Common myeloid progenitor, CD34-positive (primary cell): Measurements from ENCODE around the gene VPS13D.

ENCODE experiments used
- CTCF ChIA-PET: fragments of 350-600 bp; sonication (Branson Sonifier 250); formaldehyde crosslinking; loops from one replicate; lab custom pipeline; 2021; ENCODE audit warnings: antibody characterized with exemption; lab: Charles Lee
- POLR2A ChIA-PET: fragments of 350-600 bp; sonication (Branson Sonifier 250); formaldehyde crosslinking; loops from one replicate; lab custom pipeline; 2021; ENCODE audit warnings: antibody characterized with exemption; lab: Charles Lee
- DNase-seq, 3 donors: peaks; one replicate each; pipeline versions ENCODE4 v3.0.0 to v3.0.0-alpha.2; 2013
- H3K27ac ChIP-seq, 2 experiments: 1 replicate in 1 of 2; 2 replicates in 1 of 2; pipeline ENCODE4 v1.7.0; 2013; ENCODE audit warnings: inconsistent platforms in 2 of 2, low read length in 2 of 2, mild to moderate bottlenecking in 2 of 2, low read depth in 1 of 2, moderate library complexity in 1 of 2; ENCODE audit not compliant: severe bottlenecking in 2 of 2, insufficient read depth in 1 of 2, poor library complexity in 1 of 2
- H3K27me3 ChIP-seq, 5 experiments: replicated peaks in 2 of 5; 1 replicate in 3 of 5; 2 replicates in 2 of 5; pipeline versions ENCODE4 v1.6.1 to v1.7.0; 2013; ENCODE audit warnings: low read length in 4 of 5, mild to moderate bottlenecking in 2 of 5, moderate library complexity in 2 of 5, inconsistent platforms in 1 of 5; ENCODE audit not compliant: insufficient read depth in 5 of 5, control insufficient read depth in 4 of 5
- H3K36me3 ChIP-seq, 4 experiments: 1 replicate in 2 of 4; 2 replicates in 2 of 4; pipeline versions ENCODE4 v1.6.1 to v1.7.0; 2013; ENCODE audit warnings: low read length in 3 of 4, control low read depth in 1 of 4, mild to moderate bottlenecking in 1 of 4; ENCODE audit not compliant: control insufficient read depth in 4 of 4, insufficient read depth in 4 of 4
- H3K4me1 ChIP-seq, 4 experiments: 1 replicate in 3 of 4; 2 replicates in 1 of 4; pipeline versions ENCODE4 v1.6.1 to v1.7.1; 2013; ENCODE audit warnings: low read length in 3 of 4, mild to moderate bottlenecking in 3 of 4, control low read depth in 1 of 4, inconsistent platforms in 1 of 4, moderate library complexity in 1 of 4; ENCODE audit not compliant: control insufficient read depth in 4 of 4, insufficient read depth in 4 of 4; ENCODE audit errors: control extremely low read depth in 1 of 4
- H3K4me3 ChIP-seq, 7 experiments: 1 replicate in 4 of 7; 2 replicates in 3 of 7; pipeline versions ENCODE4 v1.5.1 to v1.7.0; 2013; ENCODE audit warnings: mild to moderate bottlenecking in 7 of 7, low read length in 6 of 7, moderate library complexity in 6 of 7, inconsistent platforms in 2 of 7, low read depth in 2 of 7, control low read depth in 1 of 7; ENCODE audit not compliant: insufficient read depth in 4 of 7, control insufficient read depth in 1 of 7; ENCODE audit errors: extremely low read depth in 1 of 7
- H3K9me3 ChIP-seq, 5 experiments: 1 replicate in 4 of 5; 2 replicates in 1 of 5; pipeline versions ENCODE4 v1.6.1 to v1.7.1; 2013; ENCODE audit warnings: low read length in 4 of 5, mild to moderate bottlenecking in 2 of 5, inconsistent platforms in 1 of 5, low read depth in 1 of 5, moderate library complexity in 1 of 5; ENCODE audit not compliant: control insufficient read depth in 4 of 5, insufficient read depth in 2 of 5; ENCODE audit errors: control extremely low read depth in 1 of 5
- WGBS: methylation state at CpG from one replicate; pipeline ENCODE4 v1.1.5; 2013; ENCODE audit not compliant: insufficient coverage; 5-methylcytosine and 5-hydroxymethylcytosine counted together

The VPS13D gene

GRCh38 chr1:12408662-12409061 lies 178.8 kb downstream of the VPS13D start:
- Histone ChIP-seq H3K4me1 (peaks cover 0 to 8% (median 2%) of the 10 kb centered on the region in 4 experiments), H3K36me3 (peaks cover 9 to 35% (median 19%) of the 10 kb centered on the region in 4 experiments), H3K4me3 (no peak overlapping the region), H3K27me3 (no peaks in the 10 kb centered on the region), H3K27ac (no peak overlapping the region), H3K9me3 (peaks cover 0 to 12% (median 2%) of the 10 kb centered on the region in 5 experiments)
- DNase-seq, result peak in 1 of 3 donors; percentile 8
- ChIA-PET POLR2A (interaction anchor here (1.5 kb wide), 1 partner anchor 69 kb away, joined by 3 read pairs; no protein-coding TSS in a partner anchor), CTCF (interaction anchor here (1.0 to 1.5 kb wide), 4 partner anchors 19 to 211 kb away, joined by 3 to 4 read pairs (median 4); no protein-coding TSS in a partner anchor)
- WGBS, result no CpG with 5 or more reads among the region's 1 CpG

- CTCF ChIA-PET, result interaction anchor here (0.9 to 1.4 kb wide), 2 partner anchors 10 to 182 kb away, joined by 3 read pairs; no protein-coding TSS in a partner anchor
- Histone ChIP-seq H3K36me3 (peaks cover 5 to 29% (median 13%) of the 10 kb centered on the region in 4 experiments), H3K4me1 (peaks cover 0 to 8% (median 2%) of the 10 kb centered on the region in 4 experiments), H3K4me3 (no peak overlapping the region), H3K27me3 (no peaks in the 10 kb centered on the region), H3K9me3 (peaks cover 0 to 12% (median 2%) of the 10 kb centered on the region in 5 experiments), H3K27ac (no peak overlapping the region)
- no peak for DNase-seq
- POLR2A ChIA-PET, result no interaction called here
- 100% methylated on average over 2 of the region's 2 CpGs for WGBS
Measured at GRCh38 chr1:12409681-12410080, 179.9 kb downstream of the VPS13D start.

GRCh38 chr1:12410351-12410750 lies 180.5 kb downstream of the VPS13D start:
- ChIA-PET POLR2A (no interaction called here), CTCF (interaction anchor here (1.2 to 1.4 kb wide), 2 partner anchors 9 to 249 kb away, joined by 3 to 4 read pairs; no protein-coding TSS in a partner anchor)

GRCh38 chr1:12411098-12411497 lies 181.3 kb downstream of the VPS13D start:
- Histone ChIP-seq H3K27ac (no peak overlapping the region), H3K9me3 (peaks cover 0 to 12% (median 2%) of the 10 kb centered on the region in 5 experiments), H3K36me3 (peaks cover 4 to 22% (median 14%) of the 10 kb centered on the region in 4 experiments), H3K4me1 (no peaks in the 10 kb centered on the region), H3K4me3 (no peak overlapping the region), H3K27me3 (no peaks in the 10 kb centered on the region)
- WGBS, result no CpG with 5 or more reads among the region's 3 CpGs
- CTCF ChIA-PET, result interaction anchor here (0.8 to 1.4 kb wide), 3 partner anchors 8 to 248 kb away, joined by 3 to 4 read pairs (median 3); no protein-coding TSS in a partner anchor
- POLR2A ChIA-PET, result interaction anchor here (0.6 kb wide), 1 partner anchor 28 kb away, joined by 3 read pairs; no protein-coding TSS in a partner anchor
- no peak for DNase-seq

More at GRCh38 chr1:12410351-12410750, 180.5 kb downstream of the VPS13D start:
- H3K27ac ChIP-seq, result no peak overlapping the region
- no peak for DNase-seq
- H3K4me3 ChIP-seq, result no peak overlapping the region
- H3K27me3 ChIP-seq, result no peaks in the 10 kb centered on the region
- H3K4me1 ChIP-seq, result peaks cover 0 to 5% (median 2%) of the 10 kb centered on the region in 4 experiments
- peaks cover 0 to 12% (median 2%) of the 10 kb centered on the region in 5 experiments for H3K9me3 ChIP-seq
- H3K36me3 ChIP-seq, result peaks cover 4 to 23% (median 13%) of the 10 kb centered on the region in 4 experiments

- H3K9me3 ChIP-seq, result peaks cover 0 to 12% (median 2%) of the 10 kb centered on the region in 5 experiments
- H3K4me1 ChIP-seq, result no peaks in the 10 kb centered on the region
- H3K27me3 ChIP-seq, result no peaks in the 10 kb centered on the region
- CTCF ChIA-PET, result interaction anchor here (0.8 to 1.2 kb wide), 2 partner anchors 207 to 248 kb away, joined by 3 to 4 read pairs; no protein-coding TSS in a partner anchor
- WGBS, result 100% methylated on average over 5 of the region's 6 CpGs
- peaks cover 4 to 27% (median 17%) of the 10 kb centered on the region in 4 experiments for H3K36me3 ChIP-seq
- no peak overlapping the region for H3K27ac ChIP-seq
- DNase-seq, result no peak
- POLR2A ChIA-PET, result interaction anchor here (0.6 kb wide), 1 partner anchor 27 kb away, joined by 3 read pairs; no protein-coding TSS in a partner anchor
- H3K4me3 ChIP-seq, result no peak overlapping the region
Measured at GRCh38 chr1:12411747-12412146, 181.9 kb downstream of the VPS13D start.

- ChIA-PET CTCF (no interaction called here), POLR2A (no interaction called here)
- no peak overlapping the region for H3K27ac ChIP-seq
- no peak overlapping the region for H3K4me3 ChIP-seq
- WGBS, result no CpG with 5 or more reads among the region's 5 CpGs
- no peak for DNase-seq
- peaks cover 0 to 12% (median 2%) of the 10 kb centered on the region in 5 experiments for H3K9me3 ChIP-seq
- H3K36me3 ChIP-seq, result peaks cover 9 to 34% (median 24%) of the 10 kb centered on the region in 4 experiments
- no peaks in the 10 kb centered on the region for H3K27me3 ChIP-seq
- H3K4me1 ChIP-seq, result no peaks in the 10 kb centered on the region
Measured at GRCh38 chr1:12412439-12412838, 182.6 kb downstream of the VPS13D start.
